Measurements from ENCODE around the gene MAS1L. TPM values are rescaled to one million over a fixed set of nuclear protein-coding genes. Genes with fewer than 3 reads are reported as not detected.

The MAS1L gene
- polyA plus RNA-seq, 1 donor from 2014 or later = not detected

DNA sequence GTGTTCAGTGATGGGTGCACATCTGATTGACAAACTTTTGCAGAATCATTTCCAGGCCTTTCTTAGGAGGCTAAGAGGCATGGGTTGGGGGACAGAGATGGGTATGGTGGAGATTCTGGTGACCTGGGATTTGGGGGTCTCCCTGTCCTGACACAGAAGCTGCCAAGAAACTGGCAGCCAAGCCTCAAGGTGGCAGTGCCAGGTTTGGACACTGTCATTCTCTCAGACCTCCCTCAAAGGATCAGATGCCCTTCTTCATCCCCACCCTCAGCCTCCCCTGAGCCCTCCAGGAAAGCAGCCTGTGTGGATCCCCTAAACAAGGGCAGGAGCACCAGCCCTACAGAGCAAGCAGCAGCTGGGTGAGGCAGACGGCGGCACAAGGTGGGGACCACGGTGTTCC is 18.1 kb upstream of the MAS1L start:
- Histone ChIP-seq H4K20me1 (ENCODE audit: insufficient read depth) (no peaks in the 10 kb centered on the region), H3K9me2 (ENCODE audit: insufficient read depth, low read length) (no peaks in the 10 kb centered on the region), H3K27ac (ENCODE audit: low read length) (no peak overlapping the region), H2AFZ (ENCODE audit: low read depth, low read length) (no peak overlapping the region), H3K27me3 (ENCODE audit: insufficient read depth, low read depth, low read length) (no peaks in the 10 kb centered on the region), H3K79me2 (replicated peaks; ENCODE audit: insufficient read depth, low read length) (no peaks in the 10 kb centered on the region), H3K4me2 (ENCODE audit: low read length) (no peak overlapping the region), H3F3A (ENCODE audit: insufficient read depth, low read length, poor library complexity, severe bottlenecking) (no peaks in the 10 kb centered on the region), H3K9ac (ENCODE audit: low read length) (no peak overlapping the region), H3K9me3 (ENCODE audit: low read length) (no peaks in the 10 kb centered on the region), H3K36me3 (ENCODE audit: insufficient read depth, low read length) (no peaks in the 10 kb centered on the region), H3K4me3 (ENCODE audit: low read length) (no peak overlapping the region)
- TF ChIP-seq MXI1 (conservative IDR thresholded peaks at IDR 0.05; ENCODE audit: poor library complexity, severe bottlenecking) (no peak), SMC3 (conservative IDR thresholded peaks at IDR 0.05; ENCODE audit: poor library complexity) (no peak), EP300 (conservative IDR thresholded peaks at IDR 0.05; ENCODE audit: poor library complexity, severe bottlenecking) (no peak), POLR2AphosphoS5 (IDR thresholded peaks at IDR 0.05) (no peak), TAF1 (IDR thresholded peaks at IDR 0.05; ENCODE audit: low read depth) (no peak), RAD21 (conservative IDR thresholded peaks at IDR 0.05) (no peak), EZH2 (IDR thresholded peaks at IDR 0.05; ENCODE audit: borderline replicate concordance, insufficient read depth, low read length, poor library complexity, severe bottlenecking) (no peak)
- TF ChIP-seq, protein P1, sequence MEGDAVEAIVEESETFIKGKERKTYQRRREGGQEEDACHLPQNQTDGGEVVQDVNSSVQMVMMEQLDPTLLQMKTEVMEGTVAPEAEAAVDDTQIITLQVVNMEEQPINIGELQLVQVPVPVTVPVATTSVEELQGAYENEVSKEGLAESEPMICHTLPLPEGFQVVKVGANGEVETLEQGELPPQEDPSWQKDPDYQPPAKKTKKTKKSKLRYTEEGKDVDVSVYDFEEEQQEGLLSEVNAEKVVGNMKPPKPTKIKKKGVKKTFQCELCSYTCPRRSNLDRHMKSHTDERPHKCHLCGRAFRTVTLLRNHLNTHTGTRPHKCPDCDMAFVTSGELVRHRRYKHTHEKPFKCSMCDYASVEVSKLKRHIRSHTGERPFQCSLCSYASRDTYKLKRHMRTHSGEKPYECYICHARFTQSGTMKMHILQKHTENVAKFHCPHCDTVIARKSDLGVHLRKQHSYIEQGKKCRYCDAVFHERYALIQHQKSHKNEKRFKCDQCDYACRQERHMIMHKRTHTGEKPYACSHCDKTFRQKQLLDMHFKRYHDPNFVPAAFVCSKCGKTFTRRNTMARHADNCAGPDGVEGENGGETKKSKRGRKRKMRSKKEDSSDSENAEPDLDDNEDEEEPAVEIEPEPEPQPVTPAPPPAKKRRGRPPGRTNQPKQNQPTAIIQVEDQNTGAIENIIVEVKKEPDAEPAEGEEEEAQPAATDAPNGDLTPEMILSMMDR (IDR thresholded peaks at IDR 0.05; ENCODE audit: poor library complexity, severe bottlenecking) = no peak
- TF ChIP-seq, protein P2, sequence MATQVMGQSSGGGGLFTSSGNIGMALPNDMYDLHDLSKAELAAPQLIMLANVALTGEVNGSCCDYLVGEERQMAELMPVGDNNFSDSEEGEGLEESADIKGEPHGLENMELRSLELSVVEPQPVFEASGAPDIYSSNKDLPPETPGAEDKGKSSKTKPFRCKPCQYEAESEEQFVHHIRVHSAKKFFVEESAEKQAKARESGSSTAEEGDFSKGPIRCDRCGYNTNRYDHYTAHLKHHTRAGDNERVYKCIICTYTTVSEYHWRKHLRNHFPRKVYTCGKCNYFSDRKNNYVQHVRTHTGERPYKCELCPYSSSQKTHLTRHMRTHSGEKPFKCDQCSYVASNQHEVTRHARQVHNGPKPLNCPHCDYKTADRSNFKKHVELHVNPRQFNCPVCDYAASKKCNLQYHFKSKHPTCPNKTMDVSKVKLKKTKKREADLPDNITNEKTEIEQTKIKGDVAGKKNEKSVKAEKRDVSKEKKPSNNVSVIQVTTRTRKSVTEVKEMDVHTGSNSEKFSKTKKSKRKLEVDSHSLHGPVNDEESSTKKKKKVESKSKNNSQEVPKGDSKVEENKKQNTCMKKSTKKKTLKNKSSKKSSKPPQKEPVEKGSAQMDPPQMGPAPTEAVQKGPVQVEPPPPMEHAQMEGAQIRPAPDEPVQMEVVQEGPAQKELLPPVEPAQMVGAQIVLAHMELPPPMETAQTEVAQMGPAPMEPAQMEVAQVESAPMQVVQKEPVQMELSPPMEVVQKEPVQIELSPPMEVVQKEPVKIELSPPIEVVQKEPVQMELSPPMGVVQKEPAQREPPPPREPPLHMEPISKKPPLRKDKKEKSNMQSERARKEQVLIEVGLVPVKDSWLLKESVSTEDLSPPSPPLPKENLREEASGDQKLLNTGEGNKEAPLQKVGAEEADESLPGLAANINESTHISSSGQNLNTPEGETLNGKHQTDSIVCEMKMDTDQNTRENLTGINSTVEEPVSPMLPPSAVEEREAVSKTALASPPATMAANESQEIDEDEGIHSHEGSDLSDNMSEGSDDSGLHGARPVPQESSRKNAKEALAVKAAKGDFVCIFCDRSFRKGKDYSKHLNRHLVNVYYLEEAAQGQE (IDR thresholded peaks at IDR 0.05; ENCODE audit: borderline replicate concordance) = no peak

DNA sequence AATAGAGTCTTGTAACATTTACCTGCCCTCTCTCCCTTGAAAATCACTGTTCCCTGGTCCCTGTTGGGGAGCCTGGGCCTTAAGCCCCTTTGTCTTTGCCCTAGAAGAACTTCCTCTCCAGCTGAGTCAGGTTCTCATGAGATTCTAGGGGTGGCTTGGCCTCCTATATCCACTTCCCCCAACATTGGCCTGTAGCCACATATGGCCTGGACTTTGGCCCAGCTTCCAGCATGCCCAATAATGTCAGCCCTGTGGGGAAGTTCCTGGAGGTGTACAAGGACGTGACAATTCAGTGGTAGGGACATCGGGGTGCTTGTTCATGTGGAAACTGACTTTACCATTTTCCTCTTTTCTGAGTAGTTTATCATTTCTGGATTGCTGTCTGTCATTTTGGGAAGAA is 17.2 kb upstream of the MAS1L start:
- no peak overlapping the region for H3K4me2 ChIP-seq (ENCODE audit: low read length)
- H3K27ac ChIP-seq (ENCODE audit: low read length) = no peak overlapping the region
- no peaks in the 10 kb centered on the region for H3K36me3 ChIP-seq (ENCODE audit: insufficient read depth, low read length)
- no peaks in the 10 kb centered on the region for H4K20me1 ChIP-seq (ENCODE audit: insufficient read depth)
- no peak overlapping the region for H2AFZ ChIP-seq (ENCODE audit: low read depth, low read length)
- no peak overlapping the region for H3K4me3 ChIP-seq (ENCODE audit: low read length)
- H3F3A ChIP-seq (ENCODE audit: insufficient read depth, low read length, poor library complexity, severe bottlenecking) = no peaks in the 10 kb centered on the region
- H3K79me2 ChIP-seq (replicated peaks; ENCODE audit: insufficient read depth, low read length) = no peaks in the 10 kb centered on the region
- H3K9ac ChIP-seq (ENCODE audit: low read length) = no peak overlapping the region
- H3K9me3 ChIP-seq (ENCODE audit: low read length) = no peaks in the 10 kb centered on the region
- TF ChIP-seq SMC3 (conservative IDR thresholded peaks at IDR 0.05; ENCODE audit: poor library complexity) (no peak), EP300 (conservative IDR thresholded peaks at IDR 0.05; ENCODE audit: poor library complexity, severe bottlenecking) (no peak), TAF1 (IDR thresholded peaks at IDR 0.05; ENCODE audit: low read depth) (no peak), RAD21 (conservative IDR thresholded peaks at IDR 0.05) (no peak), EZH2 (IDR thresholded peaks at IDR 0.05; ENCODE audit: borderline replicate concordance, insufficient read depth, low read length, poor library complexity, severe bottlenecking) (no peak), MXI1 (conservative IDR thresholded peaks at IDR 0.05; ENCODE audit: poor library complexity, severe bottlenecking) (no peak), POLR2AphosphoS5 (IDR thresholded peaks at IDR 0.05) (no peak)
- TF ChIP-seq, protein P1 (IDR thresholded peaks at IDR 0.05; ENCODE audit: poor library complexity, severe bottlenecking) = no peak
- TF ChIP-seq, protein P2 (IDR thresholded peaks at IDR 0.05; ENCODE audit: borderline replicate concordance) = no peak
- H3K9me2 ChIP-seq (ENCODE audit: insufficient read depth, low read length) = no peaks in the 10 kb centered on the region
- H3K27me3 ChIP-seq (ENCODE audit: insufficient read depth, low read depth, low read length) = no peaks in the 10 kb centered on the region

Data from neural cell (in vitro differentiated cells).